Natural killer cell treated with Interleukin-12 subunit alpha and Interleukin-12 subunit beta and Interleukin-15 and Interleukin-18, amount 100 ng/mL, for 72 hours (primary cell): ENCODE results near the gene ME2. TPM values are rescaled to one million over a fixed set of nuclear protein-coding genes. Genes with fewer than 3 reads are reported as not detected.
"Not testable (repeated sequence)": the region's sequence is repeated elsewhere in the genome, so short reads cannot be mapped to it uniquely, and the experiment has no call there.

Experiments
- ATAC-seq, 2 donors: fragments of 150-1000 bp; cut with Tn5 transposase in 1 of 2; sonication (Bioruptor Pico), chemical (Tn5 transposase) in 1 of 2; 2 replicates each; pipeline ENCODE4 v1.10.0; 2021
- DNase-seq: peaks from one replicate; pipeline ENCODE4 v3.0.0; 2022; ENCODE audit warnings: low spot score
- H3K27ac Mint-ChIP-seq, 2 donors: 1 replicate in 1 of 2; 2 replicates in 1 of 2; pipeline ENCODE4 v1.8.0; 2022; ENCODE audit warnings: mixed read lengths in 2 of 2, mild to moderate bottlenecking in 1 of 2, moderate library complexity in 1 of 2
- H3K27me3 Mint-ChIP-seq, 2 donors: 1 replicate in 1 of 2; 2 replicates in 1 of 2; pipeline ENCODE4 v1.8.0; 2022; ENCODE audit warnings: mixed read lengths in 2 of 2
- H3K36me3 Mint-ChIP-seq: one replicate; pipeline ENCODE4 v1.8.0; 2022; ENCODE audit warnings: mixed read lengths
- H3K4me1 Mint-ChIP-seq, 2 donors: 1 replicate in 1 of 2; 2 replicates in 1 of 2; pipeline ENCODE4 v1.8.0; 2022; ENCODE audit warnings: low read depth in 2 of 2, mixed read lengths in 2 of 2, mild to moderate bottlenecking in 1 of 2
- H3K4me3 Mint-ChIP-seq: one replicate; pipeline ENCODE4 v1.8.0; 2022; ENCODE audit warnings: mixed read lengths
- H3K9me3 Mint-ChIP-seq: 2 replicates; pipeline ENCODE4 v1.8.0; 2022; ENCODE audit warnings: mixed read lengths
- total RNA-seq, 2 donors: library from RNA; stranded (reverse); gene quantifications; one replicate each; pipeline ENCODE4 v1.2.3, GENCODE V29; 2022

The ME2 gene
- total RNA-seq, 2 donors from 2014 or later: 112 to 120 TPM

DNA sequence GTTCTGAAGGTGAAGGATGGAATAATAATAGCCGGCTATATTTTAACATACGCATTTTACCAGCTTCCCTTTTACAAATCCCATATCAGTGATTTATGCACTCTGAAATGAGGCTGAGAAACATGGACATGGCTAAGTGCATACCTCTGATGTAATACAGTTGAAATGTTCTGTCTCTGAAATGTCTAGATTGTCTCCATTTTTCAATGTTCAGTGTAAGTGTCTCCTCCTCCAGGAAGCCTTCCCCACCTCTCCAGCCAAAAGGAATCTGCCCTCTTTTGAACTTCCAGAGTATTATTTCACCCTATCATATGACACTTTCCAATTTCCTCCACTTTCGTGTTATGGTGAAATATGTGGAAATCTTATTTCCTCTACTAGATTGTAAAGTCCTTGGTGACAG lies 29.5 kb upstream of the ME2 start:
- no peak for DNase-seq
- Mint-ChIP-seq H3K4me1 (peaks cover 0 to 4% of the 10 kb centered on the region in 2 donors), H3K27me3 (peaks cover 10 to 13% of the 10 kb centered on the region in 2 donors), H3K4me3 (no peak overlapping the region), H3K36me3 (no peaks in the 10 kb centered on the region), H3K27ac (no peak overlapping the region), H3K9me3 (no peaks in the 10 kb centered on the region)
- no peak for ATAC-seq

DNA sequence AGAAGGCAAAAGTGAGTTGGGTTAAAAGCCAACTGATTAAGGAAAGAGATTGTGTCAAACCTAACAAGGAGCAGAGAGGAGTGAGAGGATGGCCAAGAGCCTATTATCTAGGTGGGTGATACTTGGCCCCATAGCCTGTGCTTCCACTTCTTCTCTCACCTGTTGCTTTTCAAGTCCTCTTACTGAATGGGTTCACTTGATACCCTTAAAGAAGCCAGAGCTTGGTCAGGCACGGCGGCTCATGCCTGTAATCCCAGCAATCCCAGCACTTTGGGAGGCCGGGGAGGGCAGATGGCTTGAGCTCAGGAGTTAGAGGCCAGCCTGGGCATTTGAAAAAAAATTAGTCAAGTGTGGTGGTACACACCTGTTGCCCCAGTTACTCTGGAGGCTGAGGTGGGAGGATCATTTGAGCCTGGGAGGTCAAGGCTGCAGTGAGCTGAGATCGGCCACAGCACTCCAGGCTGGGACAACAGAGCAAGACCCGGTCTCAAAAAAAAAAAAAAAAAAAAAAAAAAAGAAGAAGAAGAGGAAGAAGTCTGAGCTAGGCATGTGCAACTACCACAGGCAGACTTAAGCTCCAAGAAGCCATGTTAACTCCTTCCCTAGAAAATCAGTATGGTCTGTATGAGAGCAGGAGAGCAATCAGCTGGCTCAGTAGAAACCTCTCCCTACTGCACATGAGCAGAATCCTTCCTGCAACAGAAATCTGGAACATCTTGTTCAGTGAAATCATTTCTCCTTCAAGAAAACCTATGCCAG lies 28.4 kb upstream of the ME2 start:
- Mint-ChIP-seq H3K27me3 (peaks cover 11 to 15% of the 10 kb centered on the region in 2 donors), H3K4me3 (no peak overlapping the region), H3K9me3 (no peaks in the 10 kb centered on the region), H3K27ac (no peak overlapping the region), H3K4me1 (peaks cover 0 to 4% of the 10 kb centered on the region in 2 donors), H3K36me3 (no peaks in the 10 kb centered on the region)
- DNase-seq: no peak
- no peak for ATAC-seq

DNA sequence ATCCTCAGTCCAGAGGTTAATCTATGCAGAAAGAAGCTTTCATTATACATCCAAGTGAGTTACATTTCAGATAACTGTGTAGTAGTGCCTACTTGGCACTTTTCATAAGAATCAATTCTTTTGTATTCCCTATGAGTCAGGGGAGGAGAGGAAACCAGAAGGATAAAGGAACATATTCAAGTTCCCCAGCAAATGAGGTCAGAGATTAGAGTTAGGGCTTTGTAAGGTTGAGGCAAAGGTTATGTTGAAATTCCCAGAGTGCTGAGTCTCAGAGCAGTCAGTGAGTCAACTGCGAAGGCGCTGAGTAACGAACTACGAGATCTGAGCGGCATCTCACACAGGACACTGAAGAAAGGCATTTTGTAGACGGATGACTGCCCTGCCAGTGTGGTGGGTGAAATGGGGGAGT lies 25.1 kb upstream of the ME2 start:
- H3K4me3 Mint-ChIP-seq: no peak overlapping the region
- H3K36me3 Mint-ChIP-seq: no peaks in the 10 kb centered on the region
- H3K9me3 Mint-ChIP-seq: no peaks in the 10 kb centered on the region
- DNase-seq (no peak), ATAC-seq (no peak)
- H3K27me3 Mint-ChIP-seq: peaks cover 7 to 21% of the 10 kb centered on the region in 2 donors
- peaks cover 0 to 2% of the 10 kb centered on the region in 2 donors for H3K4me1 Mint-ChIP-seq
- H3K27ac Mint-ChIP-seq: no peak overlapping the region

DNA sequence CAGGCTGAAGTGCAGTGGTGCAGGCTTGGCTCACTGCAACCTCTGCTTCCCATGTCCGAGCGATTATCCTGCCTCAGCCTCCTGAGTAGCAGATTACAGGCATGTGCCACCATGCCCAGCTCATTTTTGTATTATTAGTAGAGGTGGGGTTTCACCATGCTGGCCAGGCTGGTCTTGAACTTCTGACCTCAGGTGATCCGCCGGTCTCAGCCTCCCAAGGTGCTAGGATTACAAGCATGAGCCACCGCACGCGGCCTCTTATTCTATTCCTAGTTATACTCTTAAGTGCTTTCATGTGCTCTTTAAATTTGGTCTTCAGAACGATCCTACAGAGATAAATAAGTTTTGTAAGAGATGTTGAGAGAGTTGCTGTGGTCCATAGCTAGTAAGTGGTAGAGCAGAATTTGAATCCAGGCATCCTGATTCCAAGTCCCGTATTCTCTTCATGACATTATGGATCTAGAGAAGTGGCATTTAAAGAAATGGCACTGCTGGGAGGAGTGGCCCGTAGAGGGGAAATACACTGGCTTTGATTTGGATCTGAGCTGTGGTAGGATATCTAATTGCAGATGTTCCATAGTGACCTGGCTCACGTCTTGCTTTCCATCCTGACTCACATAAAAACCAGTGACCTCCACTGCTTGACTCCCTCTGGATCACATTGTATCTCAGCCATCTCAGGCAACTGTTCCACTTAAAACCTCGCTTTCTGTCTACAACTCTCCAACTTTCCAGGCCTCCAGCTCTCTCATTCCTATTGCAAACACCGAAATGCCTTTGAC lies 22.8 kb upstream of the ME2 start:
- Mint-ChIP-seq H3K9me3 (no peaks in the 10 kb centered on the region), H3K27ac (no peak overlapping the region), H3K36me3 (no peaks in the 10 kb centered on the region), H3K27me3 (peaks cover 14 to 21% of the 10 kb centered on the region in 2 donors), H3K4me1 (peaks cover 0 to 2% of the 10 kb centered on the region in 2 donors), H3K4me3 (no peak overlapping the region)
- no peak for DNase-seq
- no peak for ATAC-seq

DNA sequence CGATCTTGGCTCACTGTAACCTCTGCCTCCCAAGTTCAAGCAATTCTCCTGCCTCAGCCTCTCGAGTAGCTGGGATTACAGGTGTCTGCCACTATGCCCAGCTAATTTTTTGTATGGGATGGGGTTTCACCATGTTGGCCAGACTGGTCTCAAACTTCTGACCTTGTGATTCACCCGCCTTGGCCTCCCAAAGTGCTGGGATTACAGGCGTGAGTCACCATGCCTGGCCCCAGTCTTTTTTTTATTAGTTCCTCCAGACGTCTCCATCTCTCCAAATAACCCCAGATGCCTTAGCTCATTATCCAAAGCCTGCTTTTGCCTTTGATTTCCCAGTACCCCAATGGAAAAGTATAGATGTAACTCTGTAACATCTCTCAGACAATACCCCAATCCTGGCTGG lies 21.8 kb upstream of the ME2 start:
- not testable (repeated sequence) for H3K4me3 Mint-ChIP-seq, H3K36me3 Mint-ChIP-seq, H3K4me1 Mint-ChIP-seq, H3K9me3 Mint-ChIP-seq, ATAC-seq, H3K27ac Mint-ChIP-seq, DNase-seq
- peaks cover 17 to 28% of the 10 kb centered on the region in 2 donors for H3K27me3 Mint-ChIP-seq

DNA sequence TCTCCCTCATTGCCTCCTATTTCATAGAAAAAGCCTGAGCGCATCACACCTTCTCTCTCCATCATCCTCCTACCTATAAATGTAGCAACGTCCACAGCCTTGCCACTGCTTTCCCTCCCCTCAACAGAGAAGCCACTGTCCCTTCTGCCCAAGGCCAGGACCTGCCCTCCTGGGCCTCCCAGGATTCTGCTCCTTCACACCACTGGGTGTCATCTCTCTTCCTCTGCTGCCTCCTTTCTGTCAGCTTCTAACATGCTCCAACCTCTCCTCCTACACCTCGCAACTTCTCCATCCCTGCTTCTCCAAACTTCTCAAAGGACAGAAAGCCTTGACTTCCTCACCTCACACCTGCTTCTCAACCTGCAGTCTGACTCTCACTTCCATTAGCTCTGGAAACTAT lies 21.2 kb upstream of the ME2 start:
- Mint-ChIP-seq H3K9me3 (no peaks in the 10 kb centered on the region), H3K27me3 (peaks cover 14 to 26% of the 10 kb centered on the region in 2 donors), H3K36me3 (no peaks in the 10 kb centered on the region), H3K4me1 (peaks cover 0 to 2% of the 10 kb centered on the region in 2 donors), H3K4me3 (no peak overlapping the region), H3K27ac (no peak overlapping the region)
- DNase-seq (no peak), ATAC-seq (no peak)

DNA sequence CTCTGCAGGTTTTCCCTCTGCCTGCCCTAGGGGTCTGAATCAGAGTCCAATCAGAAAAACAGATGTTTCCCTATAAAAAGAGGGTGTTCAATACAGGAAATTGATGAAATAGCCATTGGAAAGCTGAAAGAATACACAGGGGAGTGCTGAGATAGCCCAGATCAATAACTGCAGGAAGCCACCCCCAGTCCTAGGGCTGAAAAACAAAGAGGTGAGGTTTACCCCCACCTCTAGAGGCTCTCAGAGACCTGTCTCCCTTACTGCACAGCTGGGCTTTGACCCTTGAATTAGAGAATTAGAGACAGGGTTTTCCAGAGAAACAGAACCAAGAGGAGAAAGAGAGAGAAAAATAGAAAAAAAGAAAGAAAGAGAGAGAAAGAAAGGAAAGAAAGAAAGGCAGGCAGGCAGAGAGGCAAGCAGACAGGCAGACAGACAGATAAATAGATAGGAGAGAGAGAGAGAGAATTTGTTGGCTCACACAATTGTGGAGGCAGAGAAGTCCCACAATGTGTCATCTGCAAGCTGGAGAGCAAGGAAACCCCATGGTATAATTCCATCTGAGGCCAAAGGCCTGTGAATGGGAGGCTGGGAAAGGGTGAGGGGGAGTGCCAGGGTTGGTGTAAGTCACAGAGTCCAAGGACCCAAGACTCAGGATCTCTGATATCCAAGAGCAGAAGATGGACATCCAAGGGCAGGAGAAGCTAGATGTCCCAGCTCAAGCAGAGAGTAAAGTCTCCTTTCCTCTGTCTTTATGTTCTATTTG lies 18.9 kb upstream of the ME2 start:
- H3K27me3 Mint-ChIP-seq: peaks cover 12 to 13% of the 10 kb centered on the region in 2 donors
- H3K4me3 Mint-ChIP-seq: no peak overlapping the region
- H3K9me3 Mint-ChIP-seq: no peaks in the 10 kb centered on the region
- no peaks in the 10 kb centered on the region for H3K36me3 Mint-ChIP-seq
- ATAC-seq (no peak), DNase-seq (no peak)
- H3K27ac Mint-ChIP-seq: no peak overlapping the region
- peaks cover 0 to 2% of the 10 kb centered on the region in 2 donors for H3K4me1 Mint-ChIP-seq

DNA sequence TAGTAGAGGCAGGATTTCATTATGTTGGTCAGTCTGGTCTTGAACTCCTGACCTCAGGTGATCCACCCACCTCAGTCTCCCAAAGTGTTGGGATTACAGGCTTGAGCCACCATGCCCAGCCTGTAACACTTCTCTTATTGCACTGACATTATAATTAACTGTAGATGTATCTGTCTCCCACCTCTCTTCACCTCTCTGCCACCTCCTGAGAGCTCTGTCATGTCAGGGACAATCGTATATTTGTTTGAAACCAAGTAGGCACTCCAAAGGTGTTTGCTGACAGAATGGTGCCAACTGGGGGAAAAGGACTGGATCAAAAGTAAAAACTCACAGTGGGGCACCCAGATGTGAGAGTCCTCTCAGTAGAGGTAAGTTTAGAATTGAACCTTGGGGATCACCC lies 17.3 kb upstream of the ME2 start:
- H3K4me1 Mint-ChIP-seq: peaks cover 0 to 2% of the 10 kb centered on the region in 2 donors
- H3K36me3 Mint-ChIP-seq: no peaks in the 10 kb centered on the region
- ATAC-seq (no peak), DNase-seq (no peak)
- H3K27ac Mint-ChIP-seq: no peak overlapping the region
- peaks cover 10 to 13% of the 10 kb centered on the region in 2 donors for H3K27me3 Mint-ChIP-seq
- no peak overlapping the region for H3K4me3 Mint-ChIP-seq
- no peaks in the 10 kb centered on the region for H3K9me3 Mint-ChIP-seq

DNA sequence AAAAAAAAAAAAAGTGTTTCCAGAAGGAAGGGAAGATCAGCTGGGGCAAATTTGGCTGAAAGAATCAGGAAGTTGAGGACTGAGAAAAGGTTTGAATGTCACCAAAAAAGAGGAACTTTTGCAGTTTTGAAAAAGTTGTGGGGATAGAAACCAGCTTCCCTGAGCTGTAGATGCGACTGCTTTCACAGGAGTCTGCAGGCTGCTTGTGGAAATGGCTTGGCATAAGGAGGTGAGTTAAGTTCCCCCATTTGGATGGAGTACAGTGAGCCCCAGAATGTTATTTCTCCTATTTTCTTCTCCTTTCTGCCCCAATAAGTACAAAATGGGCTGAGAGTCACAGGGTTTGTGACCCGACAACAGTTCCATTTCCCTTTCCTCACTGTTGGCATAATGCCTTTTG lies 16.5 kb upstream of the ME2 start:
- no peak for ATAC-seq
- DNase-seq: no peak
- Mint-ChIP-seq H3K4me3 (no peak overlapping the region), H3K27me3 (peaks cover 10 to 13% of the 10 kb centered on the region in 2 donors), H3K9me3 (no peaks in the 10 kb centered on the region), H3K36me3 (no peaks in the 10 kb centered on the region), H3K27ac (no peak overlapping the region), H3K4me1 (peaks cover 0 to 2% of the 10 kb centered on the region in 2 donors)

DNA sequence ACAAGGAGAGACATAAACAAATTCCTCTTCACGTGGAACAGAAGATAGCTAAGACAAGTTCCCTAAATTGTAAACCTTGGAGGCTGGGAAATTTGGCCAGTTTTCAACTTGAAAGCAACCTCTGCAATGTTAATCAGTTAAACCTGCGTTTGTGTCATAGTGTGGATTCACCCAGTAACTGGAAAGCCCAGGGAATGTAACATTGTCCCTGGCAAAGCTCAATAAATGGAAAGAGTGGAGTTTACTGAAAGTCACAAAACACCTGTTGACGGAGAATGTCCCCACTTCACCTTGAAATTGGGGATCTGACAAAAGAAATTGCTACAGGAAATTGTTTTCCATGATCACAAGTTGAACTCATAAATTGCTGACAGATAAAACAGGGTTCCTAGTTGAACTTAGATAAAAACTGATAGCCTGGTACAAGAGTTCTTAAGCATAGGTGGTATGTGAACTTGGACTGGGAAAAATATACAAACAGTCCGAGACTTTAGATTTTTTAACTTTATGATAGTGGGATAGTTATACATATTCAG lies 15.0 kb upstream of the ME2 start:
- H3K4me3 Mint-ChIP-seq: no peak overlapping the region
- no peak overlapping the region for H3K27ac Mint-ChIP-seq
- H3K4me1 Mint-ChIP-seq: no peaks in the 10 kb centered on the region
- no peak for DNase-seq
- H3K9me3 Mint-ChIP-seq: no peaks in the 10 kb centered on the region
- H3K36me3 Mint-ChIP-seq: no peaks in the 10 kb centered on the region
- no peak for ATAC-seq
- peaks cover 7 to 10% of the 10 kb centered on the region in 2 donors for H3K27me3 Mint-ChIP-seq

DNA sequence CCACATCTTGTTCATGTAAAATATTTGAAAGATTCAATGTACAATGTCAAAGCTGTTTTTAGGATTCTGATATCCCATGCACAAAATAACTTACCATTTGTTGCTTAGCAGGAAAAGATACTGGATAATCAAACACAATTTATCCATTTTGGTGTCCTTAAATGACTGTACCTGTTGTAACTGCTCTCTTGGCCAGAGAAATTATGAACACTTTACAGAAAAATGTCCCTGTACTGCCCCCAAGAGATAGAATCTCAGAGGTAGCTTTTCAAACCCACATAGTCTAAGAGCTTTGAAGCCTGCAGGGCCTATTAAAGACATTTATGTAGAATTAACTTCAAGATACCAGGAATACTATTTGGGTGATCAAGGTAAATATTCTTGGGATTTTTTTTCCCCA lies 12.2 kb upstream of the ME2 start:
- no peak overlapping the region for H3K27ac Mint-ChIP-seq
- peaks cover under 1 to 3% of the 10 kb centered on the region in 2 donors for H3K27me3 Mint-ChIP-seq
- no peaks in the 10 kb centered on the region for H3K9me3 Mint-ChIP-seq
- H3K36me3 Mint-ChIP-seq: no peaks in the 10 kb centered on the region
- H3K4me3 Mint-ChIP-seq: no peak overlapping the region
- H3K4me1 Mint-ChIP-seq: no peaks in the 10 kb centered on the region
- no peak for ATAC-seq
- DNase-seq: no peak

DNA sequence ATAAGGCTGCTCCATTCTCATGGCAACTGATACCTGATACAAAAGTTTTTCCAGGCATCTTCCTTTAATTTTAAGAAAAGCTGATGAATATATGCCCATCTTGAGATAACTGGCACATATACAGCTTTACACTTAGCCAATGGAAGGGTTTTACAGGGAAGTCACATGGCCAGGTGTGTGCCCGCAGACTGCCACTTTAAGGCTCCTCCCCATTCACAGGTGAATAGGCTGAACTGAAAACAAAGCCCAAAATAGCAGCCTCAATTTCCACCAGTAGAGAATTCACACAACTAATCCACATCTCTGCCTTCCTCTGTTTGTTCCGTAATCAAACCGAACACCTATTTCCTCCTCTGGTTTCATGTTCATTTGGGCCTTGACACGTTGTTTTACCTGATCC lies 9.8 kb upstream of the ME2 start:
- no peaks in the 10 kb centered on the region for H3K27me3 Mint-ChIP-seq
- H3K4me3 Mint-ChIP-seq: no peak overlapping the region
- H3K4me1 Mint-ChIP-seq: no peaks in the 10 kb centered on the region
- H3K36me3 Mint-ChIP-seq: no peaks in the 10 kb centered on the region
- H3K27ac Mint-ChIP-seq: no peak overlapping the region
- DNase-seq (no peak), ATAC-seq (no peak)
- no peaks in the 10 kb centered on the region for H3K9me3 Mint-ChIP-seq

DNA sequence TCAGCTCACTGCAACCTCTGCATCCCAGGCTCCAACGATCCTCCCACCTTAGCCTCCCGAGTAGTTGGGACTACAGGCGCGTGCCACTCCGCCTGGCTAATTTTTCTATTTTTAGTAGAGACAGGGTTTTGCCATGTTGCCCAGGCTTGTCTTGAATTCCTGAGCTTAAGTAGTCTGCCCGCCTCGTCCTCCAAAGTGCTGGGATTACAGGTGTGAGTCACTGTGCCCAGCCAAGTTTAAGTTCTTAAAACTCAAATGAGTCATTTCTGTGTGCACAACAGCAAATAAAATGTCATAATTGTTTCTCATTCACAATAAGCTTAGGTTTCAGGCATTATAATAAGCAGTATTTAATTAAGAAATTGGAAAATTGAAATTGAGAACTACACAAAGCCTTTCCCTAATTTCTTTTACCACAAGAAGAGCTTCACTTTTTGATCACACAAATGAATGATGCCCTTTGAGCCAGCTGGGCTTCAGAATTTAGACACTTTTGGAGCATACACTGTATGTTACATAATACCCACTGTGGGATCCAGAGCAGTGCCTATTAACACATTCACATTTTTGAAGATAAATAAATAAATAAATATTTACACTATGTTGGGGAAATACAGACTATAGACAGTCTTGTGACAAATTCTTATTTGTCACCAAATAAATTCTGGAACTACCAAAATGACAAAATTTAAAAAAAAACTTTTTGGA lies 8.6 kb upstream of the ME2 start:
- Mint-ChIP-seq H3K27ac (no peak overlapping the region), H3K27me3 (no peaks in the 10 kb centered on the region), H3K4me1 (no peaks in the 10 kb centered on the region), H3K36me3 (no peaks in the 10 kb centered on the region), H3K4me3 (no peak overlapping the region), H3K9me3 (no peaks in the 10 kb centered on the region)
- ATAC-seq: no peak
- no peak for DNase-seq
